Neutrophil (primary cell): ENCODE measurements around the gene SERPINC1.

ENCODE experiments used
- H3K27ac ChIP-seq: fragments of 200-600 bp; sonication (generic); 2 replicates; pipeline ENCODE4 v1.5.1; 2016; ENCODE audit warnings: mild to moderate bottlenecking, moderate library complexity
- H3K27me3 ChIP-seq: fragments of 200-600 bp; sonication (generic); 2 replicates; pipeline ENCODE4 v1.6.0; 2016; ENCODE audit warnings: mild to moderate bottlenecking
- H3K36me3 ChIP-seq: fragments of 200-600 bp; sonication (generic); 2 replicates; pipeline ENCODE4 v1.5.1; 2017
- H3K4me1 ChIP-seq, 2 experiments: fragments of 200-600 bp in 1 of 2; sonication (generic) in 1 of 2; 1 replicate in 1 of 2; 2 replicates in 1 of 2; pipeline versions ENCODE4 v1.5.1 to v1.6.1; 2013 to 2016; ENCODE audit warnings: low read depth in 1 of 2, low read length in 1 of 2, mild to moderate bottlenecking in 1 of 2, moderate library complexity in 1 of 2; ENCODE audit not compliant: control insufficient read depth in 1 of 2, insufficient read depth in 1 of 2
- H3K4me3 ChIP-seq, 2 experiments: fragments of 200-600 bp in 1 of 2; sonication (generic) in 1 of 2; 1 replicate in 1 of 2; 2 replicates in 1 of 2; pipeline ENCODE4 v1.5.1; 2013 to 2016; ENCODE audit warnings: low read depth in 1 of 2, low read length in 1 of 2, mild to moderate bottlenecking in 1 of 2, moderate library complexity in 1 of 2
- H3K9me3 ChIP-seq: fragments of 200-600 bp; sonication (generic); 2 replicates; pipeline ENCODE4 v1.5.1; 2016
- TF ChIP-seq, protein P1 (sequence below): fragments of 200-600 bp; sonication (generic); IDR thresholded peaks from 2 replicates; pipeline ENCODE4 v1.5.1; 2016; ENCODE audit warnings: antibody characterized with exemption

The SERPINC1 gene

DNA sequence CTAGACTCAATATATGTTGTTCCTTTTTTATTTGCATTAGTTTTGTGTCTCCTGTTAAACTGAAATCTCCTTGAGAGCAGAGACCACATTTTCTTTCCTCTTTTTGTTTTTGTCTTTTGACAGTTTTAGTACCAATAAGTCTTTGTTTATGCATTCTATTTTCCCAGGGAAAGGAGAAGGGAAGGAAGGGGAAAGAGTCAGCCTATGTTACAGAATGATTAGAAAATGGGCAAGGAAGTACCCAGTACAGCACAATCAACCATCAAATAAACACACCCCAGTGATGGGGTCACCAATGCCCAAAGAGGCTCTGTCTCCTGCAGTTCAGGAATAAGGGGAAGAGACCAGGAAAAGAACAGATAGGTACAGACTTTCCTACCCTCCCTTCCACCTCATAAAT is 38.9 kb downstream of the SERPINC1 start:
- no peaks in the 10 kb centered on the region for H3K27me3 ChIP-seq
- peaks cover 27% of the 10 kb centered on the region for H3K36me3 ChIP-seq
- H3K9me3 ChIP-seq = no peaks in the 10 kb centered on the region
- H3K4me1 ChIP-seq = peaks cover 25 to 28% of the 10 kb centered on the region in 2 experiments
- H3K4me3 ChIP-seq = no peak overlapping the region
- peak overlapping the region; percentile 66 for H3K27ac ChIP-seq
- TF ChIP-seq, protein P1, sequence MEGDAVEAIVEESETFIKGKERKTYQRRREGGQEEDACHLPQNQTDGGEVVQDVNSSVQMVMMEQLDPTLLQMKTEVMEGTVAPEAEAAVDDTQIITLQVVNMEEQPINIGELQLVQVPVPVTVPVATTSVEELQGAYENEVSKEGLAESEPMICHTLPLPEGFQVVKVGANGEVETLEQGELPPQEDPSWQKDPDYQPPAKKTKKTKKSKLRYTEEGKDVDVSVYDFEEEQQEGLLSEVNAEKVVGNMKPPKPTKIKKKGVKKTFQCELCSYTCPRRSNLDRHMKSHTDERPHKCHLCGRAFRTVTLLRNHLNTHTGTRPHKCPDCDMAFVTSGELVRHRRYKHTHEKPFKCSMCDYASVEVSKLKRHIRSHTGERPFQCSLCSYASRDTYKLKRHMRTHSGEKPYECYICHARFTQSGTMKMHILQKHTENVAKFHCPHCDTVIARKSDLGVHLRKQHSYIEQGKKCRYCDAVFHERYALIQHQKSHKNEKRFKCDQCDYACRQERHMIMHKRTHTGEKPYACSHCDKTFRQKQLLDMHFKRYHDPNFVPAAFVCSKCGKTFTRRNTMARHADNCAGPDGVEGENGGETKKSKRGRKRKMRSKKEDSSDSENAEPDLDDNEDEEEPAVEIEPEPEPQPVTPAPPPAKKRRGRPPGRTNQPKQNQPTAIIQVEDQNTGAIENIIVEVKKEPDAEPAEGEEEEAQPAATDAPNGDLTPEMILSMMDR = no peak

DNA sequence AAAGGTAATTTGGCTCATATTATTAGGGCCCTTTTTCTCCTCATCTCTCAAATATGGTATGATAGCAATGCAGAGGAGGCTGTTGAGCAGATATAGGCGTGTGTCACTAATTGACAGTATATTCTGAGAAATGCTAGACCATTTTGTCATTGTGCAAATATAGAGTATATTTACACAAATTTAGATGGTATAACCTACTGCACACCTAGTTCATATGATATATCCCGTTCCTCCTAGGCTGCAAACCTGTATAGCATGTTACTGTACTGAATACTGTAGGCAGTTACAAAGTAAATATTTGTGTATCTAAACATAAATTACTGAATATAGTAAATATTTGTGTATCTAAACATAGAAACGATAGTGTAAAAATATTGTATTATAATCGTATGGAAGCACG is 40.4 kb downstream of the SERPINC1 start:
- TF ChIP-seq, protein P1 = no peak
- no peak overlapping the region for H3K4me3 ChIP-seq
- H3K36me3 ChIP-seq = peaks cover 27% of the 10 kb centered on the region
- H3K27me3 ChIP-seq = no peaks in the 10 kb centered on the region
- H3K27ac ChIP-seq = no peak overlapping the region
- H3K4me1 ChIP-seq = peaks cover 16 to 19% of the 10 kb centered on the region in 2 experiments
- no peaks in the 10 kb centered on the region for H3K9me3 ChIP-seq

DNA sequence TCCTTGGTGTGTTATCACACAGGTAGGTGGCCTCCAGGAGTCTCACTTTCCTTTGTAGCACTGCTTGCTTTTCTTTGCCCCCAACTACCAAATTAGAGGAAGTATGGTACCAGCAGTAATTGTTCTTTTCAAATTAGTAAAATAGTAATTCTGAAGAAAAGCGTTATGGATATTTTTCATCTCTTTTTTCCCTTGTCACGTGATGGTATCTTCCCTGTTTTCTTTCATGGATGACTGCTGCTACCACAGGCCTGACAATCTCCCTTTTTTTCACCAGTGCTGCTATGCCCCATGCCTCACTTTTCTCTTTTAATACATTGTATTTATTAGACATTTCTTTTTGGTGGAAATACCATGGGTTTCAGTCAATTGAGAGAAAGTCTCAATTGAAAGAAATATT is 45.6 kb downstream of the SERPINC1 start:
- TF ChIP-seq, protein P1 = no peak
- peak overlapping the region; percentile 95 for H3K27ac ChIP-seq
- H3K9me3 ChIP-seq = no peaks in the 10 kb centered on the region
- H3K4me1 ChIP-seq = peaks cover 33 to 50% of the 10 kb centered on the region in 2 experiments
- peaks cover 22% of the 10 kb centered on the region for H3K36me3 ChIP-seq
- no peak overlapping the region for H3K4me3 ChIP-seq
- no peaks in the 10 kb centered on the region for H3K27me3 ChIP-seq

DNA sequence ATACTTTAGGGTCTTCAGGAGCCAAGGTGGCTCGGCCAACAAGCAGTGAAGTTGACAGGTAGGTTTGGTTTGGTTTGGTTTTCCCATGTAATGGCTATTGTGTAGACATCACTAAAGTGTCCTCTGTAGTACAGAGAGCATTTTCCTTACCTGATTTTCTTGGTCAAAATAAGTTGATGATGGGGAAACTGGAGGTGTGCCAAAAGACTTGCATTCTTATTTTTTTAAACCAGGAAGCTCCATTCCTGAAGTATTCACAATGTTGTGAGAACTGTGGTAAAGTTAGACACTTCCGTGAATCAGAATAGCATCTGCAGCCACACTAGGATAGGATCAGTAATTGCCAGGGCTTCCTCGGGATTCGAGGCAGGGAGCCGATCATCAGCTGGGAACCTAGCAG is 46.0 kb downstream of the SERPINC1 start:
- no peaks in the 10 kb centered on the region for H3K27me3 ChIP-seq
- no peaks in the 10 kb centered on the region for H3K9me3 ChIP-seq
- no peak overlapping the region for H3K4me3 ChIP-seq
- TF ChIP-seq, protein P1 = no peak
- H3K4me1 ChIP-seq = peaks cover 37 to 54% of the 10 kb centered on the region in 2 experiments
- peaks cover 18% of the 10 kb centered on the region for H3K36me3 ChIP-seq
- H3K27ac ChIP-seq = peak overlapping the region; percentile 95

DNA sequence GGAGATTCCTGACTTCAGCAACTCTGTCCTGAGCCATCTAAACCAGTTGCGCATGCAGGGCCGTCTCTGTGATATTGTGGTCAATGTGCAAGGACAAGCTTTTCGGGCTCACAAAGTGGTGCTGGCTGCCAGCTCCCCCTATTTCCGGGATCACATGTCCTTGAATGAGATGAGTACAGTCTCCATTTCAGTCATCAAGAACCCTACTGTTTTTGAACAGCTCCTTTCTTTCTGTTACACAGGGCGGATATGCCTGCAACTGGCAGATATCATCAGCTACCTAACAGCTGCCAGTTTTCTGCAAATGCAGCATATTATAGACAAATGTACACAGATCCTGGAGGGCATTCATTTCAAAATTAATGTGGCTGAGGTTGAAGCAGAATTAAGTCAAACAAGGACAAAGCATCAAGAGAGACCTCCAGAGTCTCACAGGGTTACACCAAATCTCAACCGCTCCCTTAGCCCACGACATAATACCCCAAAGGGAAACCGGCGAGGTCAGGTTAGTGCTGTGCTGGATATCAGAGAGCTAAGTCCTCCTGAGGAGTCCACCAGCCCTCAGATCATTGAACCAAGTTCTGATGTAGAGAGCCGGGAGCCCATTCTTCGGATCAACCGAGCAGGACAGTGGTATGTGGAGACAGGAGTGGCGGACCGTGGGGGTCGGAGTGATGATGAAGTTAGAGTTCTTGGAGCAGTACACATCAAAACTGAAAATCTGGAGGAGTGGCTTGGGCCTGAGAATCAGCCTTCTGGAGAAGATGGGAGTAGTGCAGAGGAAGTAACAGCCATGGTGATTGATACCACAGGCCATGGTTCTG is 46.7 kb downstream of the SERPINC1 start:
- TF ChIP-seq, protein P1 = no peak
- peak overlapping the region; percentile 95 for H3K27ac ChIP-seq
- no peak overlapping the region for H3K4me3 ChIP-seq
- H3K27me3 ChIP-seq = no peaks in the 10 kb centered on the region
- H3K4me1 ChIP-seq = peaks cover 42 to 60% of the 10 kb centered on the region in 2 experiments
- H3K36me3 ChIP-seq = peaks cover 17% of the 10 kb centered on the region
- H3K9me3 ChIP-seq = no peaks in the 10 kb centered on the region
